Left lung (tissue), 14 donors: ENCODE results near the gene LIX1. TPM values are rescaled to one million over a fixed set of nuclear protein-coding genes. Genes with fewer than 3 reads are reported as not detected.
A peak's percentile ranks its signal among the peaks of the same experiment; 100 is the strongest.
"Not testable (repeated sequence)": the region's sequence is repeated elsewhere in the genome, so short reads cannot be mapped to it uniquely, and the experiment has no call there.

Source experiments
- ATAC-seq: fragments of 200-7000 bp; cut with Tn5 transposase; one replicate; pipeline ENCODE4 v1.9.1; 2020; ENCODE audit warnings: moderate library complexity
- DNase-seq, 4 donors: peaks; one replicate each; pipeline ENCODE4 v3.0.0-alpha.2; 2013 to 2020
- H3K27ac ChIP-seq, 2 donors: fragments of 200-600 bp; sonication (generic) in 1 of 2; one replicate each; pipeline versions ENCODE4 v1.5.0 to v1.8.0; 2020 to 2021
- H3K27me3 ChIP-seq, 2 donors: fragments of 200-600 bp; sonication (generic) in 1 of 2; one replicate each; pipeline versions ENCODE4 v1.5.0 to v1.8.0; 2020 to 2021
- H3K36me3 ChIP-seq, 2 donors: fragments of 200-600 bp; sonication (generic) in 1 of 2; one replicate each; pipeline versions ENCODE4 v1.5.0 to v1.8.0; 2020 to 2021
- H3K4me1 ChIP-seq, 2 donors: fragments of 200-600 bp; one replicate each; pipeline ENCODE4 v1.8.0; 2021
- H3K4me3 ChIP-seq, 2 donors: fragments of 200-600 bp; sonication (generic) in 1 of 2; one replicate each; pipeline versions ENCODE4 v1.5.0 to v1.8.0; 2020 to 2021; ENCODE audit warnings: mild to moderate bottlenecking in 1 of 2
- H3K9me3 ChIP-seq, 2 donors: fragments of 200-600 bp; sonication (generic) in 1 of 2; one replicate each; pipeline versions ENCODE4 v1.5.0 to v1.8.0; 2020 to 2021
- CTCF ChIP-seq, 2 donors: fragments of 200-600 bp; sonication (generic) in 1 of 2; IDR thresholded peaks; one replicate each; pipeline versions ENCODE4 v1.5.0 to v1.8.0; 2021; ENCODE audit warnings: antibody characterized with exemption in 2 of 2
- intact Hi-C, 2 donors: fragments of 100-400 bp; cut with DNase I; formaldehyde crosslinking; loops; one replicate each; pipeline versions ENCODE4 v1.11.2 to v1.14.2; 2022
- long read RNA-seq, 12 donors: library from polyadenylated mRNA in 2 of 12; unstranded in 2 of 12; transcript quantifications; one replicate each; pipeline ENCODE4 v2.0.0 and lab custom pipeline, GENCODE V29; 2019 to 2026
- polyA plus RNA-seq, 6 donors: library from polyadenylated mRNA; unstranded; fragments of 120-200 nt; gene quantifications; one replicate each; pipeline ENCODE4 v1.2.1, GENCODE V29; 2013; ENCODE audit not compliant: insufficient read length in 6 of 6
- total RNA-seq, 2 donors: library from RNA; stranded (reverse); fragmentation: NEBNext Ultra II Directional; extraction: Animal tissue kit (Norgen Biotek cat#: 25700); gene quantifications; one replicate each; pipeline ENCODE4 v1.2.1, GENCODE V29; 2021
- donor health status: DM: no; HTN: yes; CAD: no.
- donor health status: DM: no; HTN: no; CAD: no.

The LIX1 gene
- total RNA-seq = not detected
- polyA plus RNA-seq = 1 to 10 TPM in 3 of 6 donors, under 1 TPM in 3; 0.64 to 2.7 (median 1.1) TPM
- long read RNA-seq, donor 1, full-length matches to known transcripts = 1 of 1 reads
- long read RNA-seq, donor 1, partial matches to known transcripts = 0 of 1 reads
- long read RNA-seq, donor 1, other reads (novel, unspliced or antisense) = 0 of 1 reads
- long read RNA-seq, donor 2 = 0 reads
- long read RNA-seq, donor 3 = 0 reads
- long read RNA-seq, donor 4 = 0 reads
- long read RNA-seq, donor 5, full-length matches to known transcripts = 1 of 1 reads
- long read RNA-seq, donor 5, partial matches to known transcripts = 0 of 1 reads
- long read RNA-seq, donor 5, other reads (novel, unspliced or antisense) = 0 of 1 reads
- long read RNA-seq, donor 6 = 0 reads
- long read RNA-seq, donor 7 = 0 reads
- long read RNA-seq, donor 8 = 0 reads
- long read RNA-seq, donor 9 = 0 reads
- long read RNA-seq, donor 10 = 0 reads
- long read RNA-seq, donor 11, full-length matches to known transcripts = 43 of 43 reads
- long read RNA-seq, donor 11, partial matches to known transcripts = 0 of 43 reads
- long read RNA-seq, donor 11, other reads (novel, unspliced or antisense) = 0 of 43 reads
- long read RNA-seq, donor 12, full-length matches to known transcripts = 2 of 2 reads
- long read RNA-seq, donor 12, partial matches to known transcripts = 0 of 2 reads
- long read RNA-seq, donor 12, other reads (novel, unspliced or antisense) = 0 of 2 reads

- no peaks in the 10 kb centered on the region for H3K27me3 ChIP-seq
- no peak within 1 kb of the TSS for H3K4me3 ChIP-seq
- H3K36me3 ChIP-seq = no peaks in the 10 kb centered on the region
- no peaks in the 10 kb centered on the region for H3K4me1 ChIP-seq
- no peak within 1 kb of the TSS for H3K27ac ChIP-seq
- peak in 1 of 2 donors; percentile 30 for TF ChIP-seq CTCF (IDR thresholded peaks at IDR 0.05)
- DNase-seq (peak in 2 of 4 donors; percentile 45 to 59), ATAC-seq (peak; percentile 76)
- no peaks in the 10 kb centered on the region for H3K9me3 ChIP-seq
- intact Hi-C loops = no loop called here
These were observed at the start of gene LIX1 for GRCh38 chr5:97142521-97143254. Gene LIX1, minus strand, starts transcription at chr5:97142611. Its CDS starts 35 bp downstream, at chr5:97142576.

GRCh38 chr5:97191893-97192292 is 49.5 kb upstream of the LIX1 start:
- no peaks in the 10 kb centered on the region for H3K27me3 ChIP-seq
- H3K36me3 ChIP-seq = no peaks in the 10 kb centered on the region
- peaks cover 0 to 6% of the 10 kb centered on the region in 2 donors for H3K9me3 ChIP-seq
- no peak overlapping the region for H3K27ac ChIP-seq
- H3K4me1 ChIP-seq = no peaks in the 10 kb centered on the region
- intact Hi-C loops = no loop called here
- TF ChIP-seq CTCF (IDR thresholded peaks at IDR 0.05) = no peak
- ATAC-seq (no peak), DNase-seq (no peak)
- H3K4me3 ChIP-seq = no peak overlapping the region

- H3K27me3 ChIP-seq, H3K9me3 ChIP-seq, H3K4me3 ChIP-seq, DNase-seq, H3K27ac ChIP-seq, H3K36me3 ChIP-seq, H3K4me1 ChIP-seq, ATAC-seq, intact Hi-C loops: not testable (repeated sequence)
These were observed 47.1 kb upstream of the LIX1 start for GRCh38 chr5:97189523-97189922.

GRCh38 chr5:97183930-97184213 is 41.5 kb upstream of the LIX1 start:
- DNase-seq (no peak), ATAC-seq (no peak)
- Histone ChIP-seq H3K4me3 (peak overlapping the region; percentile 66 to 71), H3K9me3 (no peaks in the 10 kb centered on the region), H3K27ac (peak overlapping the region; percentile 88), H3K4me1 (peaks cover 11 to 30% of the 10 kb centered on the region in 2 donors), H3K27me3 (no peaks in the 10 kb centered on the region), H3K36me3 (peaks cover 0 to 13% of the 10 kb centered on the region in 2 donors)
- TF ChIP-seq CTCF (IDR thresholded peaks at IDR 0.05) = no peak
- intact Hi-C loops = no loop called here

GRCh38 chr5:97183100-97183929 is 40.9 kb upstream of the LIX1 start, which contains the start of gene RIOK2:
Gene RIOK2, minus strand, starts transcription at chr5:97183247. Its CDS starts 56 bp downstream, at chr5:97183191.
- TF ChIP-seq CTCF (IDR thresholded peaks at IDR 0.05) = no peak
- H3K27me3 ChIP-seq = no peaks in the 10 kb centered on the region
- DNase-seq (peak; percentile 95 to 98 (median 96)), ATAC-seq (peak; percentile 97)
- H3K27ac ChIP-seq = peak within 1 kb of the TSS; percentile 88
- H3K9me3 ChIP-seq = no peaks in the 10 kb centered on the region
- peaks cover 0 to 19% of the 10 kb centered on the region in 2 donors for H3K36me3 ChIP-seq
- H3K4me3 ChIP-seq = peak within 1 kb of the TSS; percentile 66 to 71
- intact Hi-C loops = no loop called here
- peaks cover 11 to 30% of the 10 kb centered on the region in 2 donors for H3K4me1 ChIP-seq
